RCC 7860 (cell line): Measurements from ENCODE around the gene LIME1.
"Not testable (repeated sequence)": the region's sequence is repeated elsewhere in the genome, so short reads cannot be mapped to it uniquely, and the experiment has no call there.

ENCODE experiments used
- DNase-seq: peaks from one replicate; pipeline ENCODE4 v3.0.0-alpha.2; 2015; ENCODE audit warnings: low spot score
- FAIRE-seq: peaks from 2 replicates; lab custom pipeline; 2012; peaks lifted over from hg19 to GRCh38; lab: Jason Lieb, UNC

The LIME1 gene

DNA sequence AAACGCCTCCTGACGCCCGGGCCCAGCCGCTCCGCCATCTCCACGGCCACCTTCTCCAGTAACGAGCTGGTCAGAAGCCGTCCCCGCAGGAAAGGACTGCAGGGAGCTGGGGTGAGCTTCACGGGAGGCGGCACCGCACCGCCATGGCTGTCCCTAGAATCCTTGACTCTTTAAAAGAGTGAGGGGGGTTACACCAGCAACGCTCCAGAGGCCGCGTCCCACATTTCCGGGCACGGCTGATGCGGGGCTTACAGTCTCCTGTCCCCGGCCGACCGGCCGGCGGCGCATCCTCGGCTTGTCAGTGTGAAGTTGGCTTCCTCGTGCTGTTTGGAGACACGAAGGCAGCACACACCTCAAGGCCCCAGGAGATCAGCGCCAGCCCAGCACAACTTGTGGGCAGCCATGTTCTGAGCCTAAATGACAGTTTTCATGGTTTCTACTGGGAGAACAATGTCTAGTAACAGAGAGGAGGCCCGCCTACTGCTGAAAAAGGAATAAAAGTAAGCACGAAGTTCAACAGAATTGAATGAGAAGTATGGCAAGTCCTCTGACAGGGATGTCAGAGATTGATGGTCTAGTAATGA is 33.5 kb downstream of the LIME1 start:
- DNase-seq, result no peak
- no peak for FAIRE-seq

DNA sequence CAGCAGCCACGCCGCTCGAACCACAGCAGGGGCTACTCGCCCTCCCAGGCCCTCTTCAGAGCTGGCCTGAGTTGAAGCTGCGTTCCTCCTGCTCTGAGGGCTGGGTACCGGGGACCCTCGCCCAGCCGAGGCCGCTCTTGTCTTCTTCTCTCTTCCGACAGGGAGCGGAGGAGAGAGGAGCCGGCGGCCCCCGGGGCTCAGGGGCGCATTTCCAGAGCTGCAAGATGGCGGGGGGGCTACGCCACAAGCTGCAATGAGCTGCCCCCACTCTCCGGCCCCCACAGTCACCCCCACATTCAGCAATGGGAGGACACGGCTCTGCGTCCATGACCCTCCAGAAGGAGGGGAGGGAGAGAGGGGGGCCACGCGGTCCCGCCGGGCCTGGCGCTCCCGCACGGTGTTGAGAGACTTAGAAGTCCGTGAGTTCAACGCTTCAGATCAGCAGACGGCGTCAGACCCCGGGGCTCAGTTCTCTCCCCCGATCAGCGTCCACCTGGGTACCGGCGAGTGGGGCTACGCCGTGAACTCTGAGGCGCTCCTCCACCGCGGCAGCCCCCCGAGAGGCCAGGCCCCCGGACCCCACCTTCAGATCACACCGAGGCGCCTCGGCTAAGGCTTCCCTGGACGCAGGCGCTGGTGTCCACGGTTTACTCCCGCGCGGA is 34.7 kb downstream of the LIME1 start:
- DNase-seq (no peak), FAIRE-seq (no peak)

DNA sequence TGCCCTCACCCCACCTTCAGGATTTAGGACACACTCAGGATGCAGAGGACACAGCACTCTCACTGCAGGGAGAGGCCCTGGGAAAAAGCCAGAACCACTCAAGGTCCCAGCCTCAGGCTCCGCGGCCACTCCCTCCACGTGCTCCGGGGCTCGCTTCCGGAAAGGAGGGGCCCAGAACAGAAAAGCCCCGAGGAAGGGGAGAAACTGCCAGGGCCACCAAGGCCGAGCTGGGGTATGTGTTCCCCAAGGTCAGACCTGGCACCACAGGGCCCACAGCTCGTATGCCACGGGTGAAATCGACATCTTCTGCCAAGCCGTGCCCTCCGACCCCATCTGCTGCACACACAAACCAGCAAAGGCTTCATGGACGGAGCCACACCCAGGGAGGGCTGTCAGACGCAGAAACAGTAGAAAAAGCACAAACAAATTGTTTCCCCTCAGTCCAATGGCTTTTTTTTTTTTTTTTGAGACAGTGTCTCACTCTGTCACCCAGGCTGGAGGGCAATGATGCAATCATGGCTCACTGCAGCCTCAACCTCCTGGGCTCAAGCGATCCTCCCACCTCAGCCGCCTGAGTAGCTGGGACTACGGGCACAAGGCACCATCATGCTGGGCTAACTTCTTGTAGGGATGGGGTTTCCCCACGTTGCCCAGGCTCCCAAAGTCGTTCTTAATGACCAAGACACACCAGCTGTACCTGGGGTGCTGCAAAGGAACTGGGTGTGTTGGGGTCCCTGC is 36.5 kb downstream of the LIME1 start:
- FAIRE-seq, result no peak

DNA sequence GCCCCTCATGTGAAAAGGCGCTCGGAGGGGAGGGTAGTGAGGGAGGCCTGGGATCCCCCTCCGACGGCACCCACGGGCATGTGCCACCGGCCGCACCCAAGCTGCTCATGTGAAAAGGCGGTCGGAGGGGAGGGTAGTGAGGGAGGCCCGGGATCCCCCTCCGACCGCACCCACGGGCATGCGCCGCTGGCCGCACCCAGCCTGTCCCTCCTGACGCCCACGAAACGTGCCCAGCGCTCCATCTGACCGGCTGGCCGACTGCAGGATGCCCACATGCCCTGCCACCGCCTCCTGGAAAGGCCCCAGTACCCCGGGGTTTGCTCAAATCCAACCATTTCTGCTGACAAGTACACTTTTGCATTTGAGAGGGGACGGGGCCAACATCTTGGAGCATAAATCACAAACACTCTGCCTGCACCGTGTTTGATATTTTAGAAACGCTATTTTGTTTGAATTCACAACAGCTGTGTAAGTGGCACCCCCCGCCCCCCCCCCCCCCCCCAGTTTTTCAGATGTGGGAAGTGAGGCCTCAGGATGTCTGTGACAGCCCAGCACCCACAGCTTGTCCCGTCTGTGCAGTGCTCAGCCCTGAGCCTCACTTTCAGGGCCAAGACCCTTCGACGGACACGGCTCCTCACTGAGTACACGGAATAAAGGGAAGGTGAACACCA is 37.2 kb downstream of the LIME1 start:
- FAIRE-seq (no peak), DNase-seq (no peak)

More for the DNA sequence above, 36.5 kb downstream of the LIME1 start:
- DNase-seq, result no peak

DNA sequence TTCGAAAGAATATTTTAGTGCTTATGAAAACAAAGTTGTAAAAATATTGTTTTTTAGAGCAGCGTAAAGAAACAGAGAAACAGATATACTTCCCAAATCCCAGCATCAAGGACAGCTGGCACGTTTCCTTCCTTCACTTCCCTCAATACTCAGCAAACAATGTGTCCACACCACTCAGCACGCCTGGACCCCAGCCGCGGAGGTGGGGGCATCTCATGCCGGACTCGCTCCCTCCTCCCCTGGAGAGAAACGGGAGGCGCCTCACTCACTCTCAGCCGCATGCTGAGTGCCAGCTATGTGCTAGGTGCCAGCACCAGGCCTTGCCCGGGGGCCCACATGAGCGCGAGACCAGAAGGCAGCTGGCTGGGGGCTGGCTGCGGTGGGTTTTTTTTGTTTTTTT is 37.8 kb downstream of the LIME1 start:
- FAIRE-seq, result no peak
- DNase-seq, result no peak

DNA sequence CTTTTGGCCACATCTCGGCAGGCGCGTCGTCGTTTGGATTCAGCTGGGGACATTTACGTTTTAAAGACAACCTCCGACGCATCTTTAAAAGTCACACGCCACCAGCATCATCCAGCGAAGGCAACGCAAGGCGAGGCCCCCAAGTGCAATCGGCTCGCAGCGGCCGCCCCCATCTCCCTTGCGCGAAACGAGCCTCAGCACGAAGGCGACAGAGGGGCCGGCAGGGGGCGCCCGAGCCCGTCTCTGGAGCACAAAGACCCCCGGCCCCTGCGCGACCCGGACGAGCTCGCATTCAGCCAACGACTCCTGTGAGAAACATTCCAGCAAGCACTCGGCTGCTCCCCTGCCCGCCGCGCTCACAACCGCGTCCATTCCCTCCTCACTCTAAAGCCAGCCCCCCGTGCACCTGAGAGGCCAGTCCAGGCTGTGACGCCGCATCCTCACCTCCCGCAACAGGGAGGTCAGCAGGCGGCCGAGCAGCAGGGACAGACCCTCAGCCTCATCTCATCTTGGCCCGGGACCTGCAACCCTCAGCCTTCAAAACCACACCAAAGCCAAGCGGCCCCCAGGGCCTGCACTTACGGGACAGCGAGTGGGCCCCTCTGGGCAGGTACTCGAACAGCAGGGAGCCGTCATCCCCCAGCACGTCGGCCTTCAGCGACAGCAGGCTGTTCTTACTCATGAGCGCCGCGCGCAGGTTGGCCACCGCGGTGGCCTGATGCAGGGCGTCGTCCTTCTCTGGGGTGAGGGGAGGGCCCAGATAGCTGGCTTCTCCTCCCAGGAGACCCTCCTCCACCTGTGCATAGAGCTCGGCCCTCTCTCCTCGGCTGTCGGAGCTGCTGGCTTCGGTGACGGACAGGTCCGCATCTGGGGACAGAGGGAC is 38.9 kb downstream of the LIME1 start:
- no peak for DNase-seq
- no peak for FAIRE-seq

DNA sequence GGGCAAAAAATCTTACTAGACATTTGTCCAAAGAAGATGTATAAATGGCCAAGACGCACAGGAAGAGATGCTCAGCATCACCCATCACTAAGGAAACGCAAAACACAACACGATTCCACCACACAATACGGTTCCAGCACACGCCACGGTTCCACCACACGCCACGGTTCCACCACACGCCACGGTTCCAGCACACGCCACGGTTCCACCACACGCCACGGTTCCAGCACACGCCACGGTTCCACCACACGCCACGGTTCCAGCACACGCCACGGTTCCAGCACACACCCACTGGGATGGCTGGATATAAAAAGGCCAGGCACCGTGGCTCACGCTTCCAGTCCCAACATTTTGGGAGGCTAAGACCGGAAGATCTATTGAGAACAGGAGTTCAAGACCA is 40.4 kb downstream of the LIME1 start:
- DNase-seq, result not testable (repeated sequence)

DNA sequence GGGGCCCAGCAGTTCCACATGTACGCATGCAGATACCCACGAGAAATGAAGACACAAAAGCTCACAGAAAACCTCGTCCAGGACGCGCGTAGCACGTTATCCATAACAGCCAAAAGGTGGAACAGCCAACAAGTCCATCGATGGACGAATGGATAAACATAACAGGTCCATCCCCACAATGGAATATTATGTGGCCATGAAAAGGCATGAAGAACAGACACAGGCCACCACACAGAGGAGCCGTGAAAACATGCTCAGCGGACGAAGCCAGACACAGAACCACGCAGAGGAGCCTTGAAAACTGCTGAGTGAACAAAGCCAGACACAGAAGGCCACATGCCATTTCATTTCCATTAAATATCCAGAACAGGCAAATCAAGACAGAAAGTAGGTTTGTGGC is 41.1 kb downstream of the LIME1 start:
- FAIRE-seq (no peak), DNase-seq (no peak)

More for the DNA sequence above, 40.4 kb downstream of the LIME1 start:
- not testable (repeated sequence) for FAIRE-seq

DNA sequence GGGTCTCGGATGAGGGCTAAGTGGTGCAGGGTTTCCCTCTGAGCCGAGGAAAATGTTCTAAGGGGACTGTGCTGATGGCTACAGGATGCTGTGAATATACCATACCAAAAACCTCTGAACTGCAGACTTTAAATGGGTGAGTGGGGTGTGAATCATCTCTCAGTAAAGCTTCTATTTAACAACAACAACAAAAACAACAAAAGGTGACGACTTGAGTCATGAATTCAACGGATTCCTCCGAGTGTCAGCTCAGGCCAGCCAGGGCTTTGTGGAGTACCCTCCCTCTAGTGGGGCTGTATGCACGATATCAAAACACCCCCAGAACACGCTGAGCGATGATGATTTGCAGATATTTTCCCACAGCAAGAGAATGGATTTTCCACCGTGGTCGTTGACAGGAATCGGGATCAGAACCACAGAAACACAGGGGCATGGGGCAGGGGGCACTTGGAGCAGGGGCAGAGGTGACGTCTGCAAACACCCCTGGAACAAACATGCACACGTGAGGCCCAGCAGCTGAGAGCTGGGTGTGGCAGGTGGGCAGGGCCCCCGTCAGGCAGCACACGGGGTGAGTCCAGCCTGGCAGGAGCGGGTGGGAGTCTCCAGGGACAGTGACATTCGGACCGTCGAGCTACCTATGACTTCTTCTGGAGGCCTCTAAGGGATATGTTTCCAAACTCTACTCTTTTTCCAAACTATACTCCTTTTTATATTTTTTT is 41.7 kb downstream of the LIME1 start:
- no peak for FAIRE-seq
- no peak for DNase-seq

DNA sequence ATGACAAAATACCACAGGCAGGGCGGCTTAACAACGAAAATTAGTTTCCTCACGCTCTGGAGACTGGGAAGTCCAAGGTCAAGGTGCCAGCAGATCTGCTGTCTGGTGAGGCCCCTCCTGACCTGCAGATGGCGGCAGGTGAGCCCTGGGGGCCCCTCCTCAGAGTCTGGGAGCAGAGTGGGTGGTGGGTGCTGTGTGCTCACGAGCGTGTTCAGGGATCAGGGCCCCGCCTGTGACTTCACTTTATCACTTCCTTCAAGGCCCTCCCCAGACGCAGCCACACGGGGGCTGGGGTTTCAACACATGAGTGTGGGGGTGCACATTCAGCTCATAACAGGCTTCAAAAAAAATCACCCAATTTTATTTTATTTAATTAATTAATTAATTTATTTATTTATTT is 42.4 kb downstream of the LIME1 start:
- FAIRE-seq (no peak), DNase-seq (no peak)

DNA sequence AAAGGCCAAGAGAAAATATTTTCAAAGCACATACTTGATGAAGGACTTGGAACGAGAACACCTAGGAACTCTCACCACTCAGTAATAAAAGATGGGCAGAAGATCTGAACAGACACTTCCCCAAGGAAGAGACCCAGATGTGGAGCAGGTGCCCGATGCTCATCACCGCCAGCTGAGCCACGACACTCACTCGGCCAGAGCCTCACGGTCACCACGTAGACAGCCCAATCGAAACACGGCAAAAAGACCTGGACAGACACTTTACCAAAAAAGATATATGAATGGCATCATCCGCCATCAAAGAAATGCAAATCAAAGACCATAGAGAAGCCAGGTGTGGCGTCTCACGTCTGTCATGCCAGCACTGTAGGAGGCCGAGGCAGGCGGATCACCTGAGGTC is 44.7 kb downstream of the LIME1 start:
- DNase-seq (no peak), FAIRE-seq (no peak)

DNA sequence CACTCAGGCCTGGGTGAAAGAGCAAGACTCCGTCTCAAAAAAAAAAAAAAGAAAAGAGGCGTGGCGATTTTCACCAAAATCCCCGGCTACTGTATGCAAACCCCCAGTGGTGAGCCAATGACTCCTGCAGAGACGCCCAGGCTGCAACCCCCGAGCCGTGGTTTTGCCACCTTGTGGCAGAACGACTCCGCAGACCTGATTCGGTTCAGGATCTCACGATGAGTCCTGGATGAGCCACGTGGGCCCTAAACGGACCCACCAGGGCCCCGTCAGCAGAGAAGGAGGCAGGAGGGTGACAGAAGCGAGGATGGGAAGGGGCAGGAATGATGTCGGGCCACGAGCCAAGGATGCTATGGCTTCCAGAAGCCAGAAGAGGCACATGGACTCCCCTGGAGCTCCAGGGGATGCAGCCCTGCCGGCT is 45.6 kb downstream of the LIME1 start:
- no peak for DNase-seq
- no peak for FAIRE-seq

DNA sequence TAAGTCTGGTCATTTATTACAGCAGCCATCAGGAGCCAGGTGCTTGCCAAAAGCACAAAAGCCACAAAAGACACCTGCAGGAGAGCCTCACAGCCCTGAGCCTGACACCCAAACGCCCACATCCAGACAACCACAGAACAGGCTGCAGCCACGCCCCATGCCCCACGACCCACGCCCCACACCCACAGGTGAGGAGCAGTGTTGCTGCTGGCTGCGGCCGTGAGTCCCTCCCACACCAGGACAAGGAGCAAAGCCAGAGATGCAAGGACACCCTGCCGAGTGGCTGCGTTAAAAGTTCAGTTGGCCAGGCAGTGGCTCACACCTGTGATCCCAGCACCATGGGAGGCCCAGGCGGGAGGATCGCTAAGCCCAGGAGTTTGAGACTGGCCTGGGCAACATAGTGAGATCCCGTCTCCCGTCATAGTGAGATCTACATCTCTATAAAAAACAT is 46.1 kb downstream of the LIME1 start:
- no peak for FAIRE-seq
- no peak for DNase-seq

DNA sequence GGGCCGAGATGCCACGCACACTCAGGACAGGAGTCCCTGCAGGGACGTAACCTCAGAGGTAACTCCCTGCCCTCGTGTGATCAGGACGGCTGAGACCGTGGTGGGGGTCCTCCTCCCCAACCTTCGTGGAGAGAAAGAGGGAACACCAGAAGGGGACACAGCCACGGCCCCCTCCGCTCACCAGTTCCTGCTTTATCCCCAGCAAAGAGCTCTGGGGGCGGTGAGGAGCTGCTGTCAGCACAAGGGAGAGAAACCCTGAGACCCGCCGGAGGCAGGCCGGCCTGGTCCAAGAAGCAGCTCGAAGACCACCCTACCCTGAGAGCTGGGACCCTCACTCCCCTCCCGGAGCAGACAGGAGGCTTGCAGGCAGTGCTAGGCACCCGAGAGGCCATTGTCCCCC is 47.5 kb downstream of the LIME1 start:
- DNase-seq (no peak), FAIRE-seq (no peak)

DNA sequence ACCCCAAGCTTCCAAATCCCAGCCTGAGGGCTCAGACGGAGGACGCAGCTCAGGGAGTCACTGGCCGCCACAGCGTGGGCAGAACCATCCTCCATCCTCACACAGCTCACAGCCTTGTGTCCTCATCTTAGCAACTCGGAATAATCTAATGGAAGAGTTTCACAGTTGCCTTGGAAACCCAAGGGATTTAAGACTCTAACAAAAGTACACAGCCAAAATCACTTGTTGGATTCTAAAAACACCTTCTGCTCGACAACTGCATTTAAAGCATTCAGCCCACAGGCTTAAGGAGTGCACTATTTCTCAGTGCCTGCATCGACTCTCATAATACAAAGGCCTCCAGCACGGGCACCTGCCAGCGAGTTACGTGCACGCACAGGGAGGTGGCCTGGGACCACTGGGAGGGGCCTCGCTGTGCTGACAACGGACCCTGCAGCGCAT is 49.2 kb downstream of the LIME1 start:
- no peak for DNase-seq
- FAIRE-seq, result no peak

DNA sequence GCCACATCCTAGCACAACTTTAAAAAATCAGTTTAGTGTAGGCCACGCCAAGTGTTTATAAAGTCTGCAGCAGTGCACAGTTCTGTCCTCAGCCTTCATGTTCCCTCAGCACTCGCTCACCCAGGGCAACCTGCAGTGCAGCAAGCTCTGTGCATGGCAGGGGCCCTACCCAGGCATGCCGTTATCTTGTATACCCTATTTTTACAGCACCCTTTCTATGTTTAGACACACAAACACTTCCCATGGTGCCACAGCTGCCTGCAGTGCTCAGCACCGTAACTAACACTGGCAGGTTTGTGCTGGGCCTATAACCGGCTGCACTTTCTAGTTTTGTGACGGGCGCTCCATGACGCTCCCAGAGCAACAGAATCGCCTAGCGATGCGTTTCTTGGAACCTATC is 50.8 kb downstream of the LIME1 start:
- FAIRE-seq, result no peak
- no peak for DNase-seq

DNA sequence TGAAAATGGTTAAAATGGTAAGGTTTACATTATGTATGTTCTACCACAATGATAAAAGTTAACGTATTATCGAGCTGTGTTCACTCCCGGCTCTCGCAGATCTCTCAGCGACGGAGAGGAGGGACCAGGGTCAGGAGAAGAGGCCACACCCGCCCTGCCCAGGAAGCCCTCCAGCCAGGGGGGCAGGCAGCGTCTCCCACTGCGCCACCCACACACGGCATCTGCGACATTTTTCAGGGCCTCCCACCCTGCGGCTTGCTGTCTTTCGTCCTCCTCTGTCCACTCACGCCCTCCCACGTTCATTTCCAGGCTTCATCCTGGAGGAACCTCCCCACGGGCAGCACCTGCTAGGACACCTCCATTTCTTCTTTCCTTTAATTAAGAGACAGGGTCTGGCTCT is 51.3 kb downstream of the LIME1 start:
- FAIRE-seq (no peak), DNase-seq (no peak)
